GM10266 (cell line): Measurements from ENCODE around the gene ASTE1.

Source experiments
- DNase-seq: peaks from one replicate; pipeline ENCODE4 v3.0.0; 2012; ENCODE audit errors: extremely low spot score
- TF ChIP-seq, protein P1 (sequence below): IDR thresholded peaks from 2 replicates; pipeline ENCODE4 v1.5.1; 2012; ENCODE audit warnings: mild to moderate bottlenecking, low read depth; ENCODE audit not compliant: control insufficient read depth, insufficient read depth; ENCODE audit errors: missing control alignments

Gene ASTE1

DNA sequence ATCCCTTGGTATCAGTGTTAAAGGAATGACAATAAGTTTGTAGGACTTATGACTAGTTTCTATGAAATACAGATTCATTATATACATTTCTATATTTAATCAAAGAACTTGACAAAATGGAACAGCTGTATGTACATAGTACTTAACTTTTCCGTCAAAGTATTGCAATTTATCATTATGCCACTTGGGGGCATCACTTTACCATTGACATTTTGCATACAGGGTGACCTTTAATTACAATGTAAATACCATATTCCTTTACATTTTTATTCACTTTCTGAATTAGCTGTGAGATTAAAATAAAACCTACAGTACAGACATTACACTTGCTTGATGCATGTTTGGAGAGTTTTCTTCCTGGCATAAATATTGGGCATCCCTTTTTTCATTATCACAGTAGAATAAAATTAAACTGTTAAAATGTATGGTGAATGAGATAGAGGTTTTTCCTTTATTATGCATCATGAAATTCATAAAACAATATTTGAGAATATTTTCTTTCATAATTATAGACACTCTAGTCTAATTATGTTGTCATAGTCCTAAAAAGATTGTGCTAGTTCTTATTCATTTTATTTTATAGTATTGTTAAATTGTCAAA, 7.0 kb upstream of the ASTE1 start:
- peak; percentile 32 for DNase-seq
- TF ChIP-seq, protein P1, sequence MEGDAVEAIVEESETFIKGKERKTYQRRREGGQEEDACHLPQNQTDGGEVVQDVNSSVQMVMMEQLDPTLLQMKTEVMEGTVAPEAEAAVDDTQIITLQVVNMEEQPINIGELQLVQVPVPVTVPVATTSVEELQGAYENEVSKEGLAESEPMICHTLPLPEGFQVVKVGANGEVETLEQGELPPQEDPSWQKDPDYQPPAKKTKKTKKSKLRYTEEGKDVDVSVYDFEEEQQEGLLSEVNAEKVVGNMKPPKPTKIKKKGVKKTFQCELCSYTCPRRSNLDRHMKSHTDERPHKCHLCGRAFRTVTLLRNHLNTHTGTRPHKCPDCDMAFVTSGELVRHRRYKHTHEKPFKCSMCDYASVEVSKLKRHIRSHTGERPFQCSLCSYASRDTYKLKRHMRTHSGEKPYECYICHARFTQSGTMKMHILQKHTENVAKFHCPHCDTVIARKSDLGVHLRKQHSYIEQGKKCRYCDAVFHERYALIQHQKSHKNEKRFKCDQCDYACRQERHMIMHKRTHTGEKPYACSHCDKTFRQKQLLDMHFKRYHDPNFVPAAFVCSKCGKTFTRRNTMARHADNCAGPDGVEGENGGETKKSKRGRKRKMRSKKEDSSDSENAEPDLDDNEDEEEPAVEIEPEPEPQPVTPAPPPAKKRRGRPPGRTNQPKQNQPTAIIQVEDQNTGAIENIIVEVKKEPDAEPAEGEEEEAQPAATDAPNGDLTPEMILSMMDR: peak; percentile 54

DNA sequence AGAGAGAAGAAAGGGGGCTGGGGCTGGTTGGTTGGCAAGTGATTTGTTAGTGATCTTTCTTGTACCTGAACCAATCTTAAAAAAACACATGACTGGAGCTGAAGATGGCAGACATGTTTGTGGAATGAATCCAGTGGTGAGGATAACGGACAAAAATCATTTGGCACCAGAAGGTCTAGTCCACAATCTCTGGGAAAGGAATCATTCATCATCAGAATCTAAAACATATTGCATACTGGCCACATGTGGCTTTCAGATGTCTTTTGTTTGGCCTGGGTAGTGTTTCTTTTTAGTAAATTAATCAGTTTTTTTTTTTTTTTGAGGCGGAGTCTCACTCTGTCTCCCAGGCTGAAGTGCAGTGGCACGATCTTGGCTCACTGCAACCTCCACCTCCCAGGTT, 5.0 kb upstream of the ASTE1 start:
- DNase-seq: no peak
- TF ChIP-seq, protein P1: no peak

DNA sequence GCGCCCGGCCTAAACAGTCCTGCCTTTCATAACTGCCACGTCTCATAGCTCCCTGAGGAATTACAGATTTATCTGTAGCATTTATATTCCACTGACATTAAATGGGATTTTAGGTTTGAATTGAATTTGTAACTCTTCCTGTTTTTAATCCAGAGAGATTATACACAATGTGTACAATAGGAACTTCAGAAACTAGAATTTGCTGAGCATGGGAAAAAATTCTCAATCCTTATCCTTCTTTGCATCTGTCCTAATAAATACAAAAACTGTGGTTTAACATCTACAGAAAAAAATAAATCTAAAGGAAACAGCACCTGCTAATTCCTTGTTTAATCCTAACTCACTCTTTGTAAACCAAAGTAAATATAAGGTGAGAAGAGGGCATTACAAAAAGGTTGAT, 2.2 kb upstream of the ASTE1 start:
- no peak for DNase-seq
- TF ChIP-seq, protein P1: no peak

DNA sequence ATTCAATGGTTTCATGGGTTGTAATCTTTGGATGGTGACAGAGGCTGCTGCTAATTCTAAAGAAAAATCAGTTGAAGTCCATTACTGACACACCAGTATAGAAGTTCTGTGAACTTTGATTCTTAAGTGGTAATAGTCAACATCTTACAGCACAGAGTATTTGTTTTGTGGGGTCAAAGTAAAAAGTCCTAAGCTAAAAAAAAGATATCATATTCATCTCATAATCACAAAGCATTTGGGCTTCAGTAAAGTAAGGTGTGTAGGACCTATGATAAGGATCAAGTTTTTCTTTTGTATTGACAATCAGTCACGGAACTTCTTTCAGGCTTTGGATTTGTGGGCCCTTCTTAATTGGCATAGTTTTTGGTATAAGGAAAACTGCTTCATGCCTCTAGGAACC, 1.1 kb downstream of the ASTE1 start:
- no peak for DNase-seq
- TF ChIP-seq, protein P1: no peak

DNA sequence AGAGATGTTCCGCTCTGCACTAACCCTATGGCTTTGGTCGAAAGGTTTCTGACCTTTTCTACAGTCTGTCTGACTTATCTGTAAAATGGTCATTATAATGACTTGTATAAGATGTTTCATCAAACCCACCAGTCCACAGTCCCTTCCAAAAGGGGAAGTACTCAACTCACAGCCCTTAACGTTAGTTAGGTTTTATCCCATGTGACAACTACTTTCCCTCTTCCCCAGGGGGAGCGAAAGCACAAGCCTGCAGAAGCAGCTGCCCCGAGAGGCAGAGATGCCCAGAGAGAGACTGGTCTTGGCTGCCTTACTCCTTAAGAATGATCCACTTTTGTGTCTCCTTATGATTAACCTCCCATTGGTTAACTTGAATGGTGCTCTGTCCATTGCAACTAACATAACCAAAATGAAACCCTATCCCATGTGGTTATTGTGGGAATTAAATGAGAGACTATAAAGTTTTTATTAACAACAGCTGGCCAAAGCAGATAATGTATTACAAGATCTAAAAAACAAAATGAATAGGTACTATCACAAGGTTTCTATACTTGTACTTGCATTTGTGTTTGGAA, 6.4 kb downstream of the ASTE1 start:
- no peak for DNase-seq
- TF ChIP-seq, protein P1: no peak

DNA sequence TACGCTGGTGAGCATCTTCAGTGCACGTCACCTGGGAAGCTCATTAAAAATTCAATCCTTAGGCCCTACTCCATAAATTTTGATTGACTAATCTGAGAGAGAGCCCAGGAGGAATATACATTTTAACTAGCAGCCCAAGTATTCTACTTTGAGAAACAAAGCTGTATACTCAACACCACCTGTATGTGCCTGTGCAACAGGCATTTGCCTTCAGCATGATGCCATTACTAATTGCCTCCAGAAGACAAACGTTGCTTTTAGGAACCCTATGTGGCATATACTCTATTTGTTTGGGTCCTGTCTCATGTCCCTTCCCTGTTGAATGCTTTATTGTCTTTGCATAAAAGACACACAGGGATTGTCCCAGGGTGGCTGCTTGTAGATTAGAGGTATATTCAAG, 7.7 kb downstream of the ASTE1 start:
- TF ChIP-seq, protein P1: no peak
- DNase-seq: no peak

DNA sequence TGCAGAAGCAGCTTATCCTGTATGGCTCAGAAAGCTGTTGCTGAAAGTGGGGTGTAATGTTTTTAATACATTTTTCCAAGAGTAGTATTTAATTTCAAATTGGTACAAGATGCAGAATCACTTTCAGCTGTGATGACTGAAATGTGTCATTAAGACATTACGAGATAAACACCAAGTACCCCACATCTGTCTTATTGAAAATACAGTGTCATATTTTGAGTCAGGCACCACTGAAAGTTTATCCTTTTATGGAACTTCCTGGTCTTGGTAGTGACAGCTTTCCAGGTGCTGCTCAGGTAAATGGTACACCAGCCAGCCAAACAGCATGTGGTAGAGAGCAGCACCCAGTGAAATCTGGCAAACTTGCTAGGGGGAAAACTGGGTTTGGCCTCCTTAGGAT, 16.9 kb downstream of the ASTE1 start:
- DNase-seq: no peak

More for the DNA sequence above, 16.9 kb downstream of the ASTE1 start:
- TF ChIP-seq, protein P1: no peak
